ENCODE results near the gene SRSF1.
"Not testable (repeated sequence)": the region's sequence is repeated elsewhere in the genome, so short reads cannot be mapped to it uniquely, and the experiment has no call there.

Gene SRSF1

GRCh38 chr17:58006924-58007780, at the start of gene SRSF1:
TSS of gene SRSF1 (minus strand) at chr17:58007246. CDS start at chr17:58007137, 109 bp downstream.
- peak; percentile 97 for DNase-seq

GRCh38 chr17:58056476-58056875, 49.4 kb upstream of the SRSF1 start:
- no peak for DNase-seq

GRCh38 chr17:58054641-58055040, 47.6 kb upstream of the SRSF1 start:
- DNase-seq = no peak

- no peak for DNase-seq
Observed at GRCh38 chr17:58052945-58053715, 46.1 kb upstream of the SRSF1 start.

GRCh38 chr17:58052407-58052806, 45.4 kb upstream of the SRSF1 start:
- no peak for DNase-seq

- DNase-seq = no peak
Observed at GRCh38 chr17:58051468-58051867, 44.4 kb upstream of the SRSF1 start.

- no peak for DNase-seq
Observed at GRCh38 chr17:58050966-58051365, 43.9 kb upstream of the SRSF1 start.

- no peak for DNase-seq
Observed at GRCh38 chr17:58049533-58049932, 42.5 kb upstream of the SRSF1 start.

- no peak for DNase-seq
Observed at GRCh38 chr17:58047376-58048150, 40.5 kb upstream of the SRSF1 start.

- no peak for DNase-seq
Observed at GRCh38 chr17:58046239-58047094, 39.4 kb upstream of the SRSF1 start.

GRCh38 chr17:58044256-58044655, 37.2 kb upstream of the SRSF1 start:
- not testable (repeated sequence) for DNase-seq

GRCh38 chr17:58043221-58044181, 36.5 kb upstream of the SRSF1 start:
- DNase-seq = no peak

GRCh38 chr17:58041161-58041560, 34.1 kb upstream of the SRSF1 start:
- DNase-seq = no peak

- no peak for DNase-seq
Observed at GRCh38 chr17:58040386-58040785, 33.3 kb upstream of the SRSF1 start.

- DNase-seq = no peak
Observed at GRCh38 chr17:58039975-58040374, 32.9 kb upstream of the SRSF1 start.

- no peak for DNase-seq
Observed at GRCh38 chr17:58032691-58033415, 25.8 kb upstream of the SRSF1 start.

- DNase-seq = no peak
Observed at GRCh38 chr17:58028578-58028977, 21.5 kb upstream of the SRSF1 start.

- no peak for DNase-seq
Observed at GRCh38 chr17:58020401-58020800, 13.4 kb upstream of the SRSF1 start.

GRCh38 chr17:58019521-58019920, 12.5 kb upstream of the SRSF1 start:
- no peak for DNase-seq

- DNase-seq = no peak
Observed at GRCh38 chr17:58019039-58019438, 12.0 kb upstream of the SRSF1 start.

Measured in activated CD4-positive, alpha-beta T cell treated with anti-CD3 and anti-CD28 coated beads for 1 hour (primary cell).